GM23338 (cell line): Measurements from ENCODE around the gene DENND4A.

Experiments
- CTCF ChIP-seq, 2 experiments: fragments of 200-600 bp in 1 of 2; sonication (generic) in 1 of 2; conservative IDR thresholded peaks; 2 replicates each; pipeline versions ENCODE4 v1.5.1 to v1.6.1; 2016 to 2017; ENCODE audit warnings: antibody characterized with exemption in 2 of 2, low read depth in 2 of 2, mild to moderate bottlenecking in 2 of 2, moderate library complexity in 1 of 2
- EZH2 ChIP-seq: fragments of 200-600 bp; sonication (generic); IDR thresholded peaks from one replicate; pipeline ENCODE4 v1.8.0; 2017; ENCODE audit warnings: antibody characterized with exemption, mild to moderate bottlenecking, low read depth; ENCODE audit not compliant: unreplicated experiment
- POLR2AphosphoS5 ChIP-seq: IDR thresholded peaks from 2 replicates; pipeline ENCODE4 v1.6.1; 2016; ENCODE audit warnings: antibody characterized with exemption, low read depth
- REST ChIP-seq: IDR thresholded peaks from one replicate; pipeline ENCODE4 v1.6.1; 2018; ENCODE audit warnings: antibody characterized with exemption; ENCODE audit not compliant: unreplicated experiment

- TF ChIP-seq EZH2 (no peak), POLR2AphosphoS5 (no peak), REST (no peak), CTCF (conservative IDR thresholded peaks at IDR 0.05; ENCODE audit: low read depth in 2 of 2) (no peak)
Observed at GRCh38 chr15:65618560-65619109, 173.5 kb downstream of the DENND4A start.
